ENCODE measurements around the gene ALDH3A2.

Gene ALDH3A2

GRCh38 chr17:19656851-19657581 is 8.5 kb downstream of the ALDH3A2 start:
- DNase-seq (ENCODE audit: low read depth), result no peak
- TF ChIP-seq, protein P1, sequence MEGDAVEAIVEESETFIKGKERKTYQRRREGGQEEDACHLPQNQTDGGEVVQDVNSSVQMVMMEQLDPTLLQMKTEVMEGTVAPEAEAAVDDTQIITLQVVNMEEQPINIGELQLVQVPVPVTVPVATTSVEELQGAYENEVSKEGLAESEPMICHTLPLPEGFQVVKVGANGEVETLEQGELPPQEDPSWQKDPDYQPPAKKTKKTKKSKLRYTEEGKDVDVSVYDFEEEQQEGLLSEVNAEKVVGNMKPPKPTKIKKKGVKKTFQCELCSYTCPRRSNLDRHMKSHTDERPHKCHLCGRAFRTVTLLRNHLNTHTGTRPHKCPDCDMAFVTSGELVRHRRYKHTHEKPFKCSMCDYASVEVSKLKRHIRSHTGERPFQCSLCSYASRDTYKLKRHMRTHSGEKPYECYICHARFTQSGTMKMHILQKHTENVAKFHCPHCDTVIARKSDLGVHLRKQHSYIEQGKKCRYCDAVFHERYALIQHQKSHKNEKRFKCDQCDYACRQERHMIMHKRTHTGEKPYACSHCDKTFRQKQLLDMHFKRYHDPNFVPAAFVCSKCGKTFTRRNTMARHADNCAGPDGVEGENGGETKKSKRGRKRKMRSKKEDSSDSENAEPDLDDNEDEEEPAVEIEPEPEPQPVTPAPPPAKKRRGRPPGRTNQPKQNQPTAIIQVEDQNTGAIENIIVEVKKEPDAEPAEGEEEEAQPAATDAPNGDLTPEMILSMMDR (conservative IDR thresholded peaks at IDR 0.05; ENCODE audit: low read length), result no peak
- H3K4me3 ChIP-seq (ENCODE audit: low read length), result no peak overlapping the region

DNA sequence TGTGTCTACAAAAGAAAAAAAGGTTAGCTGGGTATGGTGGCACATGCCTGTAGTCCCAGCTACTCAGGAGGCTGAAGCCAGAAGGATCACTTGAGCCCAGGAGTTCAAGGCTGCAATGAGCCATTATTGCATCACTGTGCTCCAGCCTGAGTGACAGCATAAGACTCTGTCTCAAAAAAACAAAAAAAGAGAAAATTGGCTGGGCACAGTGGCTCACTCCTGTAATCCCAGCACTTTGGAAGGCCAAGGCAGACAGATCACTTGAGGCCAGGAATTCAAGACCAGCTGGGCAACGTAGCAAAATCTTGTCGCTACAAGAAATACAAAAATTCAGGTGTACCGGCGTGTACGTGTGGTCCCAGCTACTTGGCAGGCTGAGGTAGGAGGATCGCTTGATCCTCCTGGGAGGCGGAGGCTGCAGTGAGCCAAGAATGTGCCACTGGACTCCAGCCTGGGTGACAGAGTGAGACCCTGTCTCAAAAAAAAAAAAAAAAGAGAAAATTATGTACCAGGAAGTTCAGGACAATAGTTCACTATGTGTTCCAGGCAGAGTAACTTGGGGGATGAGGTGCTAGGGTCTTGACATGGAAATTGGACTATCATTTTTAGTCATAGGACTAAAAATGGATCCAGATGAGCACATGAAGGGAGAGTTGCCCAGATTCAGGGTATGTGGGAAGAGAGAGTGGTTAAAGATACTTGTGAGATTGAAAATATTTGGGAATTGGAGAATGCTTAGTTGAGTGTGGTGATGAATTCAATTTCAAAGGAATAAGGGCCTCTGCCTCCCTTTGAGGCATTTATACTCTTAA is 11.0 kb downstream of the ALDH3A2 start:
- TF ChIP-seq, protein P1 (conservative IDR thresholded peaks at IDR 0.05; ENCODE audit: low read length), result no peak
- no peak overlapping the region for H3K4me3 ChIP-seq (ENCODE audit: low read length)
- DNase-seq (ENCODE audit: low read depth), result no peak

- H3K4me3 ChIP-seq (ENCODE audit: low read length), result no peak overlapping the region
- DNase-seq (ENCODE audit: low read depth), result no peak
- TF ChIP-seq, protein P1 (conservative IDR thresholded peaks at IDR 0.05; ENCODE audit: low read length), result no peak
Observed at GRCh38 chr17:19660219-19660870, 11.8 kb downstream of the ALDH3A2 start.

DNA sequence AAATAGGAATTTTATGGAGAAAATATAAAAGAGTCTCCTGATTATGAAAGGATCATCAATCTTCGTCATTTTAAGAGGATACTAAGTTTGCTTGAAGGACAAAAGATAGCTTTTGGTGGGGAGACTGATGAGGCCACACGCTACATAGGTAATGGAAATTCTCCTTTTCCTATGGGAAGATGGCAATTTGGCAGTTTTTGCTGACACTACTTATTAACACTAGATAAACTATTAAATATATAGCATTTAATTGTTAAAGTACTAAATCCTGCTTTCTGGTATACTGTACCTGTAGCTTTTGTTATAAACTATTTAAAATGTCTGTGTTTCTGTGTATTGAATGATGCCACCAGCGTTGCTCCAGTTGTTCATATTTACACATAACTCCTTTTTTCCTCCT is 12.6 kb downstream of the ALDH3A2 start:
- no peak overlapping the region for H3K4me3 ChIP-seq (ENCODE audit: low read length)
- TF ChIP-seq, protein P1 (conservative IDR thresholded peaks at IDR 0.05; ENCODE audit: low read length), result no peak
- no peak for DNase-seq (ENCODE audit: low read depth)

DNA sequence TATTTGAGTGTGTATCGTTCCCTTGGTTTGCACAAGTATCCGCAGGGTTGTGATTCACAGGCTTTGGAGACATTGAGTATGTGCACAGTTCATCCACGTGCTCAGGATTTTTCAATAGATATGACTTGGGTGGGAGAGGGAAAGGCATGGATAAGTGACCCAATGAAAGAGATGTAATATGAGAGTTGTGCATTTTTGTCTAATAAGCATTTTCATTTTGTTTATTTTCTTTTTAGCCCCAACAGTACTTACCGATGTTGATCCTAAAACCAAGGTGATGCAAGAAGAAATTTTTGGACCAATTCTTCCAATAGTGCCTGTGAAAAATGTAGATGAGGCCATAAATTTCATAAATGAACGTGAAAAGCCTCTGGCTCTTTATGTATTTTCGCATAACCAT is 14.5 kb downstream of the ALDH3A2 start:
- TF ChIP-seq, protein P1 (conservative IDR thresholded peaks at IDR 0.05; ENCODE audit: low read length), result no peak
- H3K4me3 ChIP-seq (ENCODE audit: low read length), result no peak overlapping the region
- DNase-seq (ENCODE audit: low read depth), result no peak

DNA sequence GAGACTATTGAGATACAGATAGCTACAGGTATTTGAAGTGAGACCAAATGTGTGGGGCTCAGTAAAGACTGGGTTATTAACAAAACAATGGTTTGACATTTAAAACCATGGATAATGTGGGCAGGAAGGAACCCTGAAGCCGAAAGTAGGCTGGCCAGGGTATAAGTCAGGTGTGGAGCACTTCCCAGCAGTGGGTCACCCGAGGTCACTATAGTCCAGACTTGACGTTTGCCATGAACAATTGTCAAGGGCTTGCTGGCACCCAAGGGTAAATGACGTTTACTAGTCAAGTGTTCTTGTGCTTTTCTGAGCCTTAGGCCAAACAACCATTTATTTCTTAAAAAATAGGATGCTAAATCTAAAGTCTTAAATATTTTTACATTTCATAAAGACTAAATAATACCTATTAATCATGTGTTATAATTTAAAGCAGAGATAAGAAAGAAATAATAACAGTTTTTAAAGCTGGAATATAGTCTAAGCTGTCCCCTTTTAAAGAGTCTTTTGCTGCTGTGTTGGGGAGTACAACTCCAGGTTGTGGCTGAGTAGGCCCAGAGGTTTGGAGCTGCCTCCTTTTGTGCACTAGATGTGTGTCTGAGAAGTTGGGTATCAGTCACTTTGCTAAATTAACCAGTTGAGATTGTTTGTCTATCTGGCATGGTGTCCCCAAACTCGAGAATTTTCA is 15.7 kb downstream of the ALDH3A2 start:
- TF ChIP-seq, protein P1 (conservative IDR thresholded peaks at IDR 0.05; ENCODE audit: low read length), result no peak
- no peak overlapping the region for H3K4me3 ChIP-seq (ENCODE audit: low read length)
- no peak for DNase-seq (ENCODE audit: low read depth)
